NCI-H1105 (cell line): ENCODE measurements around the gene VAMP1.
"Not testable (repeated sequence)": the region's sequence is repeated elsewhere in the genome, so short reads cannot be mapped to it uniquely, and the experiment has no call there.

Experiments used
- DNase-seq: peaks from one replicate; lab custom pipeline; 2025; lab: John Stamatoyannopoulos, UW

VAMP1 gene

GRCh38 chr12:6470375-6471163 lies at the start of gene VAMP1:
TSS of gene VAMP1 (minus strand) at chr12:6470677. CDS start at chr12:6470531, 146 bp downstream.
- peak; percentile 100 for DNase-seq

- no peak for DNase-seq
Observed at GRCh38 chr12:6520186-6520585, 49.7 kb upstream of the VAMP1 start.

GRCh38 chr12:6508087-6508486 lies 37.6 kb upstream of the VAMP1 start:
- no peak for DNase-seq

- no peak for DNase-seq
Observed at GRCh38 chr12:6507102-6507998, 36.9 kb upstream of the VAMP1 start.

- no peak for DNase-seq
Observed at GRCh38 chr12:6500466-6500865, 30.0 kb upstream of the VAMP1 start.

GRCh38 chr12:6497291-6497690 lies 26.8 kb upstream of the VAMP1 start:
- DNase-seq: not testable (repeated sequence)

- DNase-seq: no peak
Observed at GRCh38 chr12:6494968-6495367, 24.5 kb upstream of the VAMP1 start.

- DNase-seq: no peak
Observed at GRCh38 chr12:6494258-6494743, 23.8 kb upstream of the VAMP1 start.

GRCh38 chr12:6493497-6494257 lies 23.2 kb upstream of the VAMP1 start, which contains the start of gene NCAPD2:
TSS of gene NCAPD2 (plus strand) at chr12:6494102. CDS start at chr12:6495099, 997 bp downstream.
- DNase-seq: peak; percentile 98

GRCh38 chr12:6492838-6493496 lies 22.5 kb upstream of the VAMP1 start, which contains the start of gene MRPL51:
TSS of gene MRPL51 (minus strand) at chr12:6493262. CDS start at chr12:6493136, 126 bp downstream.
- peak; percentile 98 for DNase-seq

- not testable (repeated sequence) for DNase-seq
Observed at GRCh38 chr12:6490673-6491072, 20.2 kb upstream of the VAMP1 start.

- no peak for DNase-seq
Observed at GRCh38 chr12:6489449-6489848, 19.0 kb upstream of the VAMP1 start.

- no peak for DNase-seq
Observed at GRCh38 chr12:6488240-6488639, 17.8 kb upstream of the VAMP1 start.

GRCh38 chr12:6478416-6478815 lies 7.9 kb upstream of the VAMP1 start:
- DNase-seq: no peak

GRCh38 chr12:6477601-6478377 lies 7.3 kb upstream of the VAMP1 start:
- DNase-seq: not testable (repeated sequence)

GRCh38 chr12:6476489-6476888 lies 6.0 kb upstream of the VAMP1 start:
- no peak for DNase-seq

GRCh38 chr12:6475233-6475975 lies 4.9 kb upstream of the VAMP1 start:
- DNase-seq: not testable (repeated sequence)

GRCh38 chr12:6472491-6472890 lies 2.0 kb upstream of the VAMP1 start:
- DNase-seq: no peak

GRCh38 chr12:6471989-6472360 lies 1.5 kb upstream of the VAMP1 start:
- DNase-seq: no peak
